K562 (cell line): ENCODE results near the gene MINDY4. TPM values are rescaled to one million over a fixed set of nuclear protein-coding genes. Genes with fewer than 3 reads are reported as not detected.

ENCODE experiments used
- ATAC-seq: fragments of 200-7000 bp; cut with Tn5 transposase; 3 replicates; pipeline ENCODE4 v1.9.1; 2020; ENCODE audit warnings: moderate library complexity
- BruUV-seq: library from RNA; stranded (reverse); fragments of 400-500 nt; replicated peaks from 2 replicates; lab custom pipeline; 2021; lab: Mats Ljungman, UMichigan
- CTCF ChIA-PET: fragments of 300-600 bp; formaldehyde crosslinking; extraction: SDS; loops from one replicate; lab custom pipeline; 2021; ENCODE audit warnings: low intra/inter-chr PET ratio; lab: Yijun Ruan, JAX
- POLR2A ChIA-PET: fragments of 300-600, 350-650 bp; sonication (Branson Sonifier 250); formaldehyde crosslinking; extraction: SDS; loops from one replicate; lab custom pipeline; 2021; ENCODE audit warnings: antibody characterized with exemption, inconsistent platforms; lab: Yijun Ruan, JAX
- DNase-seq, 4 experiments: peaks; one replicate each; pipeline versions ENCODE4 v3.0.0 to v3.0.0-alpha.2; 2011 to 2018; ENCODE audit warnings: low spot score in 3 of 4, mixed read lengths in 3 of 4; ENCODE audit errors: extremely low read depth in 1 of 4
- FAIRE-seq: peaks from 2 replicates; lab custom pipeline; 2011; peaks lifted over from hg19 to GRCh38; lab: Jason Lieb, UNC
- H2AFZ ChIP-seq: 2 replicates; pipeline ENCODE4 v1.6.0; 2011; ENCODE audit warnings: low read depth, low read length, control low read depth, inconsistent platforms
- H3K27ac ChIP-seq: fragments of 200-600 bp; 3 replicates; pipeline ENCODE4 v1.8.0; 2011; ENCODE audit warnings: low read depth, mild to moderate bottlenecking, control low read depth, inconsistent platforms, low read length, moderate library complexity, mixed read lengths; ENCODE audit errors: extremely low read depth
- H3K27me3 ChIP-seq, 2 experiments: fragments of 300-600 bp in 1 of 2; 2 replicates in 1 of 2; 3 replicates in 1 of 2; pipeline versions ENCODE4 v1.6.0 to v1.8.0; 2011; ENCODE audit warnings: inconsistent platforms in 2 of 2, low read length in 2 of 2, mild to moderate bottlenecking in 1 of 2, mixed read lengths in 1 of 2, moderate library complexity in 1 of 2; ENCODE audit not compliant: control insufficient read depth in 2 of 2, insufficient read depth in 2 of 2
- H3K36me3 ChIP-seq: fragments of 300-600 bp; 3 replicates; pipeline ENCODE4 v1.8.0; 2011; ENCODE audit warnings: mild to moderate bottlenecking, low read length, inconsistent platforms; ENCODE audit not compliant: control insufficient read depth, insufficient read depth
- H3K4me1 ChIP-seq, 2 experiments: fragments of 200-600 bp in 1 of 2; replicated peaks in 1 of 2; 2 replicates in 1 of 2; 3 replicates in 1 of 2; pipeline versions ENCODE4 v1.5.1 to v1.8.0; 2011; ENCODE audit warnings: inconsistent platforms in 2 of 2, low read length in 2 of 2, mild to moderate bottlenecking in 1 of 2, mixed read lengths in 1 of 2, moderate library complexity in 1 of 2; ENCODE audit not compliant: control insufficient read depth in 2 of 2, insufficient read depth in 2 of 2
- H3K4me2 ChIP-seq: 2 replicates; pipeline ENCODE4 v1.6.1; 2011; ENCODE audit warnings: low read length, control low read depth, inconsistent platforms, mixed read lengths; ENCODE audit not compliant: insufficient read depth
- H3K4me3 ChIP-seq: fragments of 200-600 bp; sonication (generic), shearing (Covaris generic); 2 replicates; pipeline ENCODE4 v1.5.1; 2016; ENCODE audit warnings: control low read depth, inconsistent platforms
- H3K79me2 ChIP-seq: fragments of 200-600 bp; 3 replicates; pipeline ENCODE4 v1.8.0; 2011; ENCODE audit warnings: low read length, inconsistent platforms; ENCODE audit not compliant: control insufficient read depth, insufficient read depth
- H3K9ac ChIP-seq, 2 experiments: 2 replicates each; pipeline versions ENCODE4 v1.6.0 to v1.6.1; 2011; ENCODE audit warnings: low read depth in 2 of 2, low read length in 2 of 2, control low read depth in 1 of 2, inconsistent platforms in 1 of 2, mild to moderate bottlenecking in 1 of 2, mixed read lengths in 1 of 2; ENCODE audit not compliant: insufficient read depth in 1 of 2
- H3K9me1 ChIP-seq: one replicate; pipeline ENCODE4 v1.6.0; 2011; ENCODE audit warnings: inconsistent platforms, mild to moderate bottlenecking, low read length, moderate library complexity; ENCODE audit not compliant: control insufficient read depth, insufficient read depth
- H3K9me3 ChIP-seq: replicated peaks from 2 replicates; pipeline ENCODE4 v1.5.1; 2011; ENCODE audit warnings: low read depth, low read length, inconsistent platforms; ENCODE audit not compliant: control insufficient read depth, insufficient read depth
- H4K20me1 ChIP-seq: replicated peaks from 2 replicates; pipeline ENCODE4 v1.6.1; 2011; ENCODE audit warnings: low read length, inconsistent platforms, mixed read lengths; ENCODE audit not compliant: control insufficient read depth, insufficient read depth
- ARHGAP35 ChIP-seq: fragments of 450-650 bp; IDR thresholded peaks from 2 replicates; pipeline ENCODE4 v1.6.1; 2018; ENCODE audit not compliant: partially characterized antibody
- C11orf30 ChIP-seq: fragments of 450-650 bp; IDR thresholded peaks from 2 replicates; pipeline ENCODE4 v1.6.1; 2016; ENCODE audit warnings: low read depth, mild to moderate bottlenecking
- CREM ChIP-seq: IDR thresholded peaks from 2 replicates; pipeline ENCODE4 v1.6.1; 2014; ENCODE audit warnings: antibody characterized with exemption, low read depth
- FOXK1 ChIP-seq: sonication (generic); formaldehyde crosslinking; IDR thresholded peaks from 2 replicates; pipeline ENCODE4 v1.8.0; 2022; ENCODE audit warnings: missing genetic modification reagents, mild to moderate bottlenecking, borderline replicate concordance
- MBD2 ChIP-seq: sonication (generic); IDR thresholded peaks from 2 replicates; pipeline ENCODE4 v1.6.1; 2016; ENCODE audit warnings: low read depth, borderline replicate concordance
- NELFE ChIP-seq: IDR thresholded peaks from 2 replicates; pipeline ENCODE4 v1.6.1; 2011; ENCODE audit warnings: mild to moderate bottlenecking; ENCODE audit not compliant: insufficient read depth, insufficient read length
- PTRF ChIP-seq: fragments of 450-650 bp; IDR thresholded peaks from 2 replicates; pipeline ENCODE4 v1.6.1; 2016; ENCODE audit warnings: mild to moderate bottlenecking, missing genetic modification characterization, missing compliant biosample characterization
- RHOXF2B ChIP-seq: fragments of 250-450 bp; sonication (Bioruptor Pico); conservative IDR thresholded peaks from 2 replicates; pipeline ENCODE4 v1.5.1; 2021
- SRSF7 ChIP-seq: fragments of 200-400 bp; formaldehyde crosslinking; optimal IDR thresholded peaks from 2 replicates; pipeline ENCODE3; 2017; ENCODE audit warnings: mild to moderate bottlenecking, low read depth, low read length
- U2AF1 ChIP-seq: fragments of 200-400 bp; formaldehyde crosslinking; optimal IDR thresholded peaks from 2 replicates; pipeline ENCODE3; 2017; ENCODE audit warnings: mild to moderate bottlenecking, low read depth, low read length, moderate library complexity
- UBTF ChIP-seq, 2 experiments: IDR thresholded peaks; 2 replicates each; pipeline ENCODE4 v1.6.1; 2012; ENCODE audit warnings: improper control_type of control experiment in 2 of 2, low read depth in 2 of 2, low read length in 2 of 2, borderline replicate concordance in 1 of 2
- YBX1 ChIP-seq: fragments of 450-650 bp; IDR thresholded peaks from 2 replicates; pipeline ENCODE4 v1.7.1; 2016; ENCODE audit warnings: mild to moderate bottlenecking
- ZBTB5 ChIP-seq: fragments of 450-650 bp; IDR thresholded peaks from 2 replicates; pipeline ENCODE4 v1.6.1; 2017; ENCODE audit warnings: antibody characterized with exemption
- ZNF174 ChIP-seq: fragments of 250-450 bp; sonication (Bioruptor Pico); IDR thresholded peaks from 2 replicates; pipeline ENCODE4 v1.4.0; 2020; ENCODE audit warnings: mild to moderate bottlenecking
- ZNF184 ChIP-seq: sonication (generic); formaldehyde crosslinking; IDR thresholded peaks from 2 replicates; pipeline ENCODE4 v1.5.0; 2020; ENCODE audit warnings: missing genetic modification reagents
- ZNF398 ChIP-seq: fragments of 250-450 bp; sonication (Bioruptor Pico); IDR thresholded peaks from 2 replicates; pipeline ENCODE4 v1.8.0; 2021; ENCODE audit warnings: moderate library complexity, mild to moderate bottlenecking, inconsistent platforms
- ZNF785 ChIP-seq: fragments of 250-450 bp; sonication (Bioruptor Pico); IDR thresholded peaks from 2 replicates; pipeline ENCODE4 v1.4.0; 2020; ENCODE audit warnings: mild to moderate bottlenecking
- WGBS: fragments of 100-300 bp; shearing (Covaris generic); methylation state at CpG from one replicate; pipeline ENCODE4 v1.1.6; 2016; ENCODE audit warnings: low coverage, mixed read lengths; ENCODE audit not compliant: insufficient coverage; ENCODE audit errors: missing lambda C conversion rate; 5-methylcytosine and 5-hydroxymethylcytosine counted together
- in situ Hi-C: fragments of 300-500 bp; cut with MboI; formaldehyde crosslinking; loops from 4 replicates; pipeline ENCODE4 v1.15.0; 2018; ENCODE audit warnings: inconsistent platforms, mixed read lengths
- intact Hi-C: fragments of 100-400 bp; cut with micrococcal nuclease; formaldehyde crosslinking; loops from 2 replicates; pipeline ENCODE4 v1.14.2; 2022
- polyA plus RNA-seq, 8 experiments: library from polyadenylated mRNA; depleted of rRNA in 4 of 8; stranded (reverse) in 5 of 8; unstranded in 3 of 8; fragments of >200 nt; fragmentation: Nextera tagmentation in 2 of 8; fragmentation: Illumina TruSeq in 1 of 8; extraction: Ambion mirVana in 2 of 8; extraction: Trizol in 1 of 8; gene quantifications; 2 replicates each; pipeline versions ENCODE4 v1.2.1 to v1.2.3, GENCODE V29; 2011 to 2014; ENCODE audit warnings: inconsistent platforms in 1 of 8, missing spikeins in 1 of 8
- total RNA-seq, 7 experiments: library from RNA; depleted of rRNA in 6 of 7; stranded (reverse); fragments of >200 nt in 6 of 7; fragmentation: Illumina TruSeq in 2 of 7; extraction: Trizol in 2 of 7; gene quantifications; 2 replicates each; pipeline versions ENCODE4 v1.2.1 to v1.2.3, GENCODE V29; 2011 to 2021; ENCODE audit warnings: low replicate concordance in 1 of 7

The MINDY4 gene
- total and polyA plus RNA-seq, 9 of the 15 experiments (the other 6 are each of a cell fraction or from before 2014, with no cell fraction given), result 2.1 to 16.7 (median 11.0) TPM

- no peaks in the 10 kb centered on the region for H3K9me1 ChIP-seq
- no TSS peak for BruUV-seq
- H3K27ac ChIP-seq, result no peak overlapping the region
- ChIA-PET POLR2A (interaction anchor here (0.8 to 1.3 kb wide), 4 partner anchors 11 to 38 kb away, joined by 3 to 4 read pairs (median 3); no protein-coding TSS in a partner anchor), CTCF (no interaction called here)
- H3K9me3 ChIP-seq, result no peaks in the 10 kb centered on the region
- H3K4me3 ChIP-seq, result no peak overlapping the region
- H3K4me2 ChIP-seq, result no peak overlapping the region
- no peaks in the 10 kb centered on the region for H3K79me2 ChIP-seq
- H3K27me3 ChIP-seq, result no peaks in the 10 kb centered on the region
- H2AFZ ChIP-seq, result no peak overlapping the region
- no peaks in the 10 kb centered on the region; the same call in 1 of the 2 replicates for H4K20me1 ChIP-seq
- in situ Hi-C loops (no loop called here), intact Hi-C loops (loop anchor here (5.0 to 10.0 kb wide), 3 partner anchors 76 to 136 kb away; no protein-coding TSS in a partner anchor)
- FAIRE-seq, result no peak
- H3K36me3 ChIP-seq, result no peaks in the 10 kb centered on the region
- WGBS, result 78% methylated on average over 8 of the region's 12 CpGs
- peak overlapping the region in 1 of 2 experiments; percentile 65; a peak in 1 of 4 replicates for H3K9ac ChIP-seq
- DNase-seq, result no peak
- no peak for ATAC-seq
- peaks cover 31 to 68% of the 10 kb centered on the region in 2 experiments for H3K4me1 ChIP-seq
- TF ChIP-seq ZNF174 (CRISPR knock-in tag) (no peak), UBTF (IDR thresholded peaks at IDR 0.05; ENCODE audit: borderline replicate concordance in 1 of 2, low read depth in 2 of 2, low read length in 2 of 2) (no peak), CREM (no peak), ZNF785 (CRISPR knock-in tag) (no peak), RHOXF2B (CRISPR knock-in tag) (no peak), ARHGAP35 (no peak), YBX1 (no peak), ZBTB5 (no peak), C11orf30 (no peak), ZNF398 (CRISPR knock-in tag) (no peak), ZNF184 (CRISPR knock-in tag) (no peak), PTRF (tag) (no peak), MBD2 (no peak), SRSF7 (no peak), NELFE (no peak), FOXK1 (CRISPR knock-in tag) (no peak), U2AF1 (no peak)
Observed at GRCh38 chr7:30898411-30898810, 127.2 kb downstream of the MINDY4 start.
